Naive B cell (primary cell): Measurements from ENCODE around the gene GPBAR1. TPM values are rescaled to one million over a fixed set of nuclear protein-coding genes. Genes with fewer than 3 reads are reported as not detected.

Experiments used
- ATAC-seq, 2 donors: fragments of 150-1000 bp; cut with Tn5 transposase; 2 replicates each; pipeline ENCODE4 v1.10.0; 2021; ENCODE audit warnings: low read depth in 2 of 2, mild to moderate bottlenecking in 2 of 2, moderate library complexity in 2 of 2
- DNase-seq: peaks from one replicate; pipeline ENCODE4 v3.0.0; 2022
- H3K27ac Mint-ChIP-seq, 6 donors: one replicate each; pipeline ENCODE4 v1.8.0; 2020 to 2022; ENCODE audit warnings: mild to moderate bottlenecking in 6 of 6, mixed read lengths in 6 of 6, moderate library complexity in 5 of 6, inconsistent platforms in 2 of 6
- H3K27me3 Mint-ChIP-seq, 3 donors: one replicate each; pipeline ENCODE4 v1.8.0; 2021 to 2022; ENCODE audit warnings: mixed read lengths in 3 of 3, mild to moderate bottlenecking in 1 of 3
- H3K36me3 Mint-ChIP-seq, 2 donors: one replicate each; pipeline ENCODE4 v1.8.0; 2020 to 2022; ENCODE audit warnings: mixed read lengths in 2 of 2, inconsistent platforms in 1 of 2, mild to moderate bottlenecking in 1 of 2
- H3K4me1 Mint-ChIP-seq, 3 donors: one replicate each; pipeline ENCODE4 v1.8.0; 2020 to 2022; ENCODE audit warnings: mixed read lengths in 3 of 3, inconsistent platforms in 1 of 3, mild to moderate bottlenecking in 1 of 3, moderate library complexity in 1 of 3
- H3K4me3 Mint-ChIP-seq, 8 donors: one replicate each; pipeline ENCODE4 v1.8.0; 2020 to 2022; ENCODE audit warnings: mild to moderate bottlenecking in 8 of 8, mixed read lengths in 8 of 8, moderate library complexity in 8 of 8, inconsistent platforms in 2 of 8
- H3K9me3 Mint-ChIP-seq, 7 donors: one replicate each; pipeline ENCODE4 v1.8.0; 2020 to 2022; ENCODE audit warnings: mixed read lengths in 7 of 7, mild to moderate bottlenecking in 5 of 7, inconsistent platforms in 2 of 7, moderate library complexity in 1 of 7
- polyA plus RNA-seq, 6 donors: library from polyadenylated mRNA; unstranded; fragments of 300-500 nt; fragmentation: Illumina TruSeq; gene quantifications; one replicate each; pipeline ENCODE4 v1.2.3, GENCODE V29; 2021; ENCODE audit warnings: low read depth in 6 of 6

Gene GPBAR1
- polyA plus RNA-seq, 6 donors from 2014 or later = 0.18 to 1.8 (median 0.33) TPM; not detected in 1

DNA sequence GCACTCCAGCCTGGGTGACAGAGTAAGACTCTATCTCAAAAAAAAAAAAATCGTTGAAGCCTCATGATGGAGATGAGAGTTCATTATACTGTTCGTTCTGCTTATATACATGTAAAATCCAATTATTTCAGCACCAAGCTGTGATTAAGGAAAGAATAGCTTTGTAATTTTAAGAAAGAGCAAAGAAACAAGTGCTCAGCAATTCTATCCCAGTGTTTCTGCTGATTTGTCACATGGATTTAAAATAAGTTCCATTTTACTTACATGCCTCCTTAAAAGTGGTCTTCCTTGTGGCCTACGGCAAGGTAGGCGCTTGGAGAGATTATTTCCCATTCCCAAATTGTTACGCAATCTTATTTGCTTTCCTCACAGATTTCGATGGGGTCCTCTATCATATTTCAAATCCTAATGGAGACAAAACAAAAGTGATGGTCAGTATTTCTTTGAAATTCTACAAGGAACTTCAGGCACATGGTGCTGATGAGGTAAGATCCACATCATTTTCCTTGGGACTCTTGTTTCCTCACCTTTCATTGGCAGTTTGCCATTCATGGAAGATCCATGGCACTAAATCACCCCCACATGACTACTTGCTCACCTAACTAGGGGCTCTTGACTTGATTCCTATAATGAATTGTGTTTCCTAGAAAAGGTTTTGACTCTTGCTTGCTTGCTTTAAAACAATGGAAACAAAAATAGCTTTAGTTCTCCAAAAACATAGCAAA, 32.3 kb upstream of the GPBAR1 start:
- peaks cover 0 to 1% (median 0%) of the 10 kb centered on the region in 7 donors for H3K9me3 Mint-ChIP-seq
- H3K4me3 Mint-ChIP-seq = peak overlapping the region in 4 of 8 donors; percentile 12 to 79 (median 38)
- H3K27ac Mint-ChIP-seq = peak overlapping the region in 4 of 6 donors; percentile 52 to 88 (median 74)
- H3K36me3 Mint-ChIP-seq = peaks cover 18 to 36% of the 10 kb centered on the region in 2 donors
- no peak for DNase-seq
- no peak for ATAC-seq
- H3K4me1 Mint-ChIP-seq = peaks cover 39 to 67% (median 49%) of the 10 kb centered on the region in 3 donors
- H3K27me3 Mint-ChIP-seq = no peaks in the 10 kb centered on the region

DNA sequence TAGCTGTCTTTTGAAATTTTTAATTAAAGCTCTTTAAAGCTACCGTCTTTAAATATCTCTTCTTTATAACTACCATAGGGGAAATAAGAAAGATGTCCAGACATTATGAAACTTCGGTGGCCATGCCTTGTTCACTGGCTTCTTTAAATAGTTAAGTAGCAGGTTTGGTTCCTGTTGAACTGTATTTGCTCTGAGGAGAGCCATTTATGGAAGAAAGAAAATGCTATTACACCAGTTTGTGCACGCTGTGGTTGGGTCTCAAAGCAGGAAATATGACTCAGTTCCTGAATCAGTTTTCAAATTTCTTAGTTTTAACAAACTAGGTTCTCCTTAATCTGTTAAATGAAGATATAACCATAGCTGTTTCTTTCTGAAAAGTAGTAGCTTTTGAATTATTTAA, 31.6 kb upstream of the GPBAR1 start:
- Mint-ChIP-seq H3K36me3 (peaks cover 24 to 36% of the 10 kb centered on the region in 2 donors), H3K9me3 (peaks cover 0 to 1% (median 0%) of the 10 kb centered on the region in 7 donors), H3K27me3 (no peaks in the 10 kb centered on the region), H3K4me1 (peaks cover 39 to 61% (median 43%) of the 10 kb centered on the region in 3 donors), H3K27ac (peak overlapping the region; percentile 9 to 79 (median 62)), H3K4me3 (peak overlapping the region in 5 of 8 donors; percentile 20 to 79 (median 40))
- DNase-seq (no peak), ATAC-seq (peak; percentile 73 to 78)

GRCh38 chr2:218229851-218230250, 31.0 kb upstream of the GPBAR1 start:
- Mint-ChIP-seq H3K4me3 (no peak overlapping the region), H3K9me3 (peaks cover 0 to 1% (median 0%) of the 10 kb centered on the region in 7 donors), H3K4me1 (peaks cover 33 to 55% (median 36%) of the 10 kb centered on the region in 3 donors), H3K27ac (peak overlapping the region in 1 of 6 donors; percentile 34), H3K27me3 (no peaks in the 10 kb centered on the region), H3K36me3 (peaks cover 24 to 30% of the 10 kb centered on the region in 2 donors)
- ATAC-seq = no peak
- DNase-seq = no peak

DNA sequence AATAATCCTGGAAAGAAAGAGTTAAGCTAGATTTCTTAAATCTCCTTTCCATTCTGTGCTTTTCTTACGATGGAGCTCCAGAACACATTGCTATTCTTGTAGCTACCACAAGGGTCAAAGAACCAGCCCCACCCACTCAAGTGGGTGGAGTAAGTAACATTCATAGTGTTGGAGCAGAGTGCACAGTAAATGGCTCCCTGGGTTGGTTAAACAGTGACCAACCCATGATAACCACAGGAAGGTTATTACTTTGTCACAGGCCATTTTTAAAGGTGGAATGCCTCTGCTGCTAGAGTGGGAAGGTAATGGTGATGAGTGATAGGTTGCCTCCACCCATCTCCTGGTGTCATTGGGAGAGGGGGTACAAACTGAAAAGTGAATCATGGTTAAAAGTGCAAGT, 29.9 kb upstream of the GPBAR1 start:
- Mint-ChIP-seq H3K4me1 (peaks cover 24 to 47% (median 26%) of the 10 kb centered on the region in 3 donors), H3K9me3 (peaks cover 0 to 1% (median 0%) of the 10 kb centered on the region in 7 donors), H3K36me3 (peaks cover 22 to 24% of the 10 kb centered on the region in 2 donors), H3K27ac (peak overlapping the region; percentile 9 to 91 (median 48)), H3K27me3 (no peaks in the 10 kb centered on the region), H3K4me3 (peak overlapping the region in 1 of 8 donors; percentile 84)
- peak; percentile 70 to 75 for ATAC-seq
- DNase-seq = no peak

DNA sequence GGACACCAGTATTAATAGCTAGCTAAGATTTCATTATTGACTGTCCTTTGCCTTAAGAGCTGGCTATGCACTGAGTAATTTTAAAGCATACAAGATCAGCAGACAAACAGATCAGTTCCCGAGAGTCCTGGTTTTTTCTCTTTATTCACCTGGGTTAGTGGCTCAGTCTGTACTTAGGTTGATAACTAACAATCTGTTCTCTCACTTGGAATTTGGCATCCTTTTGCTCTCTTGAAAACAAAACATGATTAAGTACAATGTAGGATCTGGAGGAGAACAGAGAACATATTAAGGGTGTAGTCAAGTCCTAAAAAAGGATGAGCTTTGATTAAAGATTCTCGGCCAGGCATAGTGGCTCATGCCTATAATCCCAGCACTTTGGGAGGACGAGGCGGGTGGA, 27.3 kb upstream of the GPBAR1 start:
- DNase-seq (no peak), ATAC-seq (no peak)
- peaks cover 0 to 1% (median 0%) of the 10 kb centered on the region in 7 donors for H3K9me3 Mint-ChIP-seq
- H3K36me3 Mint-ChIP-seq = peaks cover 16 to 20% of the 10 kb centered on the region in 2 donors
- peaks cover 18 to 24% (median 22%) of the 10 kb centered on the region in 3 donors for H3K4me1 Mint-ChIP-seq
- H3K27ac Mint-ChIP-seq = peak overlapping the region in 1 of 6 donors; percentile 85
- H3K27me3 Mint-ChIP-seq = no peaks in the 10 kb centered on the region
- H3K4me3 Mint-ChIP-seq = no peak overlapping the region

GRCh38 chr2:218234521-218234920, 26.3 kb upstream of the GPBAR1 start:
- ATAC-seq (no peak), DNase-seq (no peak)
- peaks cover 16 to 25% of the 10 kb centered on the region in 2 donors for H3K36me3 Mint-ChIP-seq
- no peak overlapping the region for H3K27ac Mint-ChIP-seq
- H3K27me3 Mint-ChIP-seq = no peaks in the 10 kb centered on the region
- H3K4me3 Mint-ChIP-seq = no peak overlapping the region
- peaks cover 0 to 1% (median 0%) of the 10 kb centered on the region in 7 donors for H3K9me3 Mint-ChIP-seq
- H3K4me1 Mint-ChIP-seq = peaks cover 9 to 15% (median 14%) of the 10 kb centered on the region in 3 donors

DNA sequence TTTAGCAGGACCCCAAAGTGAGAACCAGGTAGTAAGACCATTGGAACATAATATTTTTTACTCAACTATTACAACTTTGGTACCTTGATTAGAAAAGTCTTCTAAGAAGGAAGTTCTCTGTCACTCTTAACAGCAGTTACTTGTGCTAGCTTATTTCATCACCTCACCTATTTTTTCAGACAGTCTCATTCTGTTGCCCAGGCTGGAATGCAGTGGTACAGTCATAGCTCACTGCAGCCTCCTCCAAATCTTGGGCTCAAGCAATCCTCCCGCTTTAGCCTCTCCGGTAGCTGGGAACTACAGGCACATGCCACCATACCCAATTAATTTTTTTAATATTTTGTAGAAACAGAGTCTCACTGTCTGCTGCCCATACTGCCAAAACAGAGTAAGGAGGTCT, 25.8 kb upstream of the GPBAR1 start:
- peaks cover 9 to 14% (median 14%) of the 10 kb centered on the region in 3 donors for H3K4me1 Mint-ChIP-seq
- no peak for DNase-seq
- peaks cover 0 to 1% (median 0%) of the 10 kb centered on the region in 7 donors for H3K9me3 Mint-ChIP-seq
- peaks cover 16 to 25% of the 10 kb centered on the region in 2 donors for H3K36me3 Mint-ChIP-seq
- H3K27me3 Mint-ChIP-seq = no peaks in the 10 kb centered on the region
- peak overlapping the region in 1 of 6 donors; percentile 30 for H3K27ac Mint-ChIP-seq
- no peak for ATAC-seq
- no peak overlapping the region for H3K4me3 Mint-ChIP-seq

GRCh38 chr2:218236829-218237228, 24.0 kb upstream of the GPBAR1 start:
- Mint-ChIP-seq H3K9me3 (peaks cover 0 to 1% (median 0%) of the 10 kb centered on the region in 7 donors), H3K36me3 (peaks cover 4 to 15% of the 10 kb centered on the region in 2 donors), H3K4me3 (no peak overlapping the region), H3K4me1 (peaks cover 0 to 7% (median 0%) of the 10 kb centered on the region in 3 donors), H3K27ac (peak overlapping the region in 2 of 6 donors; percentile 83 to 89), H3K27me3 (no peaks in the 10 kb centered on the region)
- ATAC-seq (no peak), DNase-seq (no peak)

DNA sequence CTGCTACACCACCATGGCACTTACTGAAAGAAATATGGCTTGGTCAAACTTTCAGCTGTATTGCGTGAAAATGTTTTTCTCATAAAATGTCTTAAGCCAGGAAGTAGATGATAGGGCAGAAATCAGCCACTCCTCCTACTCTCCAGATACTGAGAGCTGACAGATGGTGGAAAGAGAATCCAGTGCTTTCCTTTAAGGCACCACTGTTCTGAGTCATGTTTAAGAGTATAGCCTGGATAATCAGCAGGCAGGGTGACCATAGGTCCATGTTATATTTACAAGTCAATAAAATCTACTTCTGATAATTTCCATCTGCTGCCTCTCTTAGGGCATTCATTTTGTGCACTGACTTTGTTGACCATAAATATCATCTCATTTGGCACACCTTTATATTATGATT, 21.9 kb upstream of the GPBAR1 start:
- Mint-ChIP-seq H3K4me1 (no peaks in the 10 kb centered on the region), H3K36me3 (peaks cover 8 to 16% of the 10 kb centered on the region in 2 donors), H3K4me3 (no peak overlapping the region), H3K27ac (no peak overlapping the region), H3K9me3 (no peaks in the 10 kb centered on the region), H3K27me3 (no peaks in the 10 kb centered on the region)
- DNase-seq (no peak), ATAC-seq (no peak)

DNA sequence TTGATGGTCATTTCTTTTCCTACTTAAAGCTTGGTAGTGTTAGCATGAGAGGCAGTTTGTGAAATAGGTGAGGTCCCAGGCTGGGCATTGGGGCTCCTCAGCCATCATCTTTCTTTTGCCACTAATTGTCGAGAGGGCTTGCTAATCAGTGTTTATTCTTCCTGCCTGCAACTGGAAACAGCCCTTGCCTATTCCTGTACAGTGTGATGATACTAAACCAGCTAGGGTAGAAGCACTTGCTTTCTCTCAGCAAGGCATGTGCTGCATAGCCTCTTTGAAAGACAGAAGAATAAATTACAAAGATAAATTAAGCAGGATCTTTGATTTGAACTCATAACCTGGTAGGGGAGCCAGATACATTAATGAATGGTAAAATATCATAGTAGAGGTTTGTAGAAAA, 16.6 kb upstream of the GPBAR1 start:
- ATAC-seq = no peak
- no peak overlapping the region for H3K4me3 Mint-ChIP-seq

GRCh38 chr2:218244665-218245064, 16.1 kb upstream of the GPBAR1 start:
- Mint-ChIP-seq H3K36me3 (peaks cover 5 to 8% of the 10 kb centered on the region in 2 donors), H3K4me3 (no peak overlapping the region), H3K9me3 (no peaks in the 10 kb centered on the region), H3K27me3 (no peaks in the 10 kb centered on the region), H3K27ac (peak overlapping the region in 2 of 6 donors; percentile 29 to 85), H3K4me1 (no peaks in the 10 kb centered on the region)
- ATAC-seq (no peak), DNase-seq (no peak)

More for the DNA sequence above, 16.6 kb upstream of the GPBAR1 start:
- Mint-ChIP-seq H3K36me3 (peaks cover 4 to 8% of the 10 kb centered on the region in 2 donors), H3K9me3 (no peaks in the 10 kb centered on the region), H3K4me1 (no peaks in the 10 kb centered on the region), H3K27ac (peak overlapping the region in 3 of 6 donors; percentile 11 to 85 (median 76)), H3K27me3 (no peaks in the 10 kb centered on the region)
- DNase-seq = no peak

DNA sequence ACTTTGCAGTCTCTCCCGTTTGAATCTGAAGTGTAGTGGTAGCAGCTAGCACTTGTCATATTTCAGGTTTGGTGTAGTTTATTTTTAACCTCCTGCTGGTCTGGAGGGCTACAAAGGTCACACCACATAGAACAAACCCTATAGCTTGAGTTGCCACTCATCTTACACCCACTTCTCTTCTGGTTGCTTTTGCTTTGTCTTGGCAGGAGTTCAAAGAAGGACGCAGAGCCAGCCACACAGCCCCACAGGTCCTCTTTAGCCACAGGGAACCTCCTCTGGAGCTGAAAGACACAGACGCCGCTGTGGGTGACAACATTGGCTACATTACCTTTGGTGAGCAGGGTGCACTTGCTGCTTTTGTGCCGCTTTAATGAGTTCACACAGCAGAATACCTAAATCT, 15.6 kb upstream of the GPBAR1 start:
- Mint-ChIP-seq H3K4me3 (no peak overlapping the region), H3K27me3 (no peaks in the 10 kb centered on the region), H3K9me3 (no peaks in the 10 kb centered on the region), H3K4me1 (no peaks in the 10 kb centered on the region), H3K36me3 (peaks cover 8 to 10% of the 10 kb centered on the region in 2 donors), H3K27ac (no peak overlapping the region)
- ATAC-seq (no peak), DNase-seq (no peak)

GRCh38 chr2:218249691-218250090, 11.1 kb upstream of the GPBAR1 start:
- Mint-ChIP-seq H3K4me1 (no peaks in the 10 kb centered on the region), H3K9me3 (no peaks in the 10 kb centered on the region), H3K27me3 (no peaks in the 10 kb centered on the region), H3K27ac (peak overlapping the region; percentile 14 to 78 (median 44)), H3K36me3 (peaks cover 6 to 13% of the 10 kb centered on the region in 2 donors), H3K4me3 (peak overlapping the region in 1 of 8 donors; percentile 68)
- DNase-seq = no peak
- ATAC-seq = no peak
